Stimulated activated CD8-positive, alpha-beta memory T cell treated with anti-CD3 and anti-CD28 coated beads, Interleukin-2, amount 100 ng/mL, for 1 hour (primary cell): Measurements from ENCODE around the gene PRTFDC1.
"Not testable (repeated sequence)": the region's sequence is repeated elsewhere in the genome, so short reads cannot be mapped to it uniquely, and the experiment has no call there.

Source experiments
- DNase-seq, 2 donors: peaks; one replicate each; pipeline ENCODE4 v3.0.0-alpha.2; 2020; ENCODE audit warnings: low read depth in 2 of 2

PRTFDC1 gene

GRCh38 chr10:24952143-24952706 is at the start of gene PRTFDC1:
Gene PRTFDC1 (minus strand): TSS chr10:24952606. CDS start chr10:24952575, 31 bp downstream.
- no peak for DNase-seq

GRCh38 chr10:24998044-24998443 is 45.6 kb upstream of the PRTFDC1 start:
- no peak for DNase-seq

GRCh38 chr10:24995072-24995471 is 42.7 kb upstream of the PRTFDC1 start:
- no peak for DNase-seq

- DNase-seq: no peak
Observed at GRCh38 chr10:24993237-24993958, 41.0 kb upstream of the PRTFDC1 start.

GRCh38 chr10:24992512-24993133 is 40.2 kb upstream of the PRTFDC1 start:
- no peak for DNase-seq

GRCh38 chr10:24991298-24991697 is 38.9 kb upstream of the PRTFDC1 start:
- no peak for DNase-seq

GRCh38 chr10:24989867-24990266 is 37.5 kb upstream of the PRTFDC1 start:
- no peak for DNase-seq

GRCh38 chr10:24988831-24989640 is 36.6 kb upstream of the PRTFDC1 start:
- no peak for DNase-seq

- DNase-seq: no peak
Observed at GRCh38 chr10:24984906-24985305, 32.5 kb upstream of the PRTFDC1 start.

- DNase-seq: no peak
Observed at GRCh38 chr10:24983946-24984345, 31.5 kb upstream of the PRTFDC1 start.

- no peak for DNase-seq
Observed at GRCh38 chr10:24983130-24983529, 30.7 kb upstream of the PRTFDC1 start.

GRCh38 chr10:24982319-24983112 is 30.1 kb upstream of the PRTFDC1 start:
- no peak for DNase-seq

GRCh38 chr10:24981161-24981710 is 28.8 kb upstream of the PRTFDC1 start:
- no peak for DNase-seq

GRCh38 chr10:24979685-24980084 is 27.3 kb upstream of the PRTFDC1 start:
- no peak for DNase-seq

- no peak for DNase-seq
Observed at GRCh38 chr10:24974976-24975375, 22.6 kb upstream of the PRTFDC1 start.

GRCh38 chr10:24973163-24973562 is 20.8 kb upstream of the PRTFDC1 start:
- DNase-seq: no peak

- DNase-seq: no peak
Observed at GRCh38 chr10:24971374-24971773, 19.0 kb upstream of the PRTFDC1 start.

- DNase-seq: no peak
Observed at GRCh38 chr10:24969841-24970281, 17.5 kb upstream of the PRTFDC1 start.

- not testable (repeated sequence) for DNase-seq
Observed at GRCh38 chr10:24968951-24969350, 16.5 kb upstream of the PRTFDC1 start.

- no peak for DNase-seq
Observed at GRCh38 chr10:24968349-24968748, 15.9 kb upstream of the PRTFDC1 start.

GRCh38 chr10:24966962-24967481 is 14.6 kb upstream of the PRTFDC1 start:
- no peak for DNase-seq
